IMR-90 (cell line): ENCODE measurements around the gene KCTD19. TPM values are rescaled to one million over a fixed set of nuclear protein-coding genes. Genes with fewer than 3 reads are reported as not detected.

ENCODE experiments used
- ATAC-seq: fragments of 200-7000 bp; cut with Tn5 transposase; 2 replicates; pipeline ENCODE4 v1.9.1; 2020; ENCODE audit warnings: low read depth, mild to moderate bottlenecking, moderate library complexity
- BruUV-seq: library from RNA; stranded (reverse); fragments of 400-500 nt; replicated peaks from 2 replicates; lab custom pipeline; 2021; lab: Mats Ljungman, UMichigan
- CTCF ChIA-PET: fragments of 300-600 bp; formaldehyde crosslinking; extraction: SDS; loops from one replicate; lab custom pipeline; 2021; ENCODE audit warnings: antibody characterized with exemption; lab: Yijun Ruan, JAX
- POLR2A ChIA-PET: fragments of 300-600 bp; sonication (Branson Sonifier 250); formaldehyde crosslinking; loops from one replicate; lab custom pipeline; 2022; ENCODE audit warnings: antibody characterized with exemption; ENCODE audit not compliant: unreplicated experiment; lab: Charles Lee
- DNase-seq: peaks from one replicate; pipeline ENCODE4 v3.0.0; 2013
- H2AFZ ChIP-seq: replicated peaks from 2 replicates; pipeline ENCODE3; 2013; ENCODE audit warnings: low read length, mild to moderate bottlenecking; ENCODE audit not compliant: poor library complexity
- H2AK5ac ChIP-seq: 2 replicates; pipeline ENCODE4 v1.6.1; 2013; ENCODE audit warnings: low read depth, low read length, inconsistent platforms
- H2AK9ac ChIP-seq: replicated peaks from 2 replicates; pipeline ENCODE3; 2013; ENCODE audit warnings: mild to moderate bottlenecking, low read depth, low read length, moderate library complexity; ENCODE audit not compliant: poor library complexity
- H2BK120ac ChIP-seq: 2 replicates; pipeline ENCODE4 v1.6.1; 2013; ENCODE audit warnings: low read depth, low read length, inconsistent platforms
- H2BK15ac ChIP-seq: 3 replicates; pipeline ENCODE4 v1.6.1; 2013; ENCODE audit warnings: low read depth, low read length, inconsistent platforms
- H2BK20ac ChIP-seq: 2 replicates; pipeline ENCODE4 v1.6.1; 2013; ENCODE audit warnings: low read depth, mild to moderate bottlenecking, inconsistent platforms, low read length, moderate library complexity
- H2BK5ac ChIP-seq: 2 replicates; pipeline ENCODE4 v1.6.1; 2013; ENCODE audit warnings: mild to moderate bottlenecking, low read depth, low read length, inconsistent platforms; ENCODE audit not compliant: poor library complexity, severe bottlenecking
- H3K14ac ChIP-seq: replicated peaks from 2 replicates; pipeline ENCODE4 v1.6.1; 2013; ENCODE audit warnings: low read depth, low read length, inconsistent platforms
- H3K18ac ChIP-seq: 2 replicates; pipeline ENCODE4 v1.6.1; 2013; ENCODE audit warnings: low read depth, low read length, control low read depth
- H3K23ac ChIP-seq: 2 replicates; pipeline ENCODE4 v1.6.1; 2013; ENCODE audit warnings: low read depth, low read length, inconsistent platforms
- H3K27ac ChIP-seq: 2 replicates; pipeline ENCODE4 v1.5.1; 2013; ENCODE audit warnings: mild to moderate bottlenecking, control low read depth, low read length; ENCODE audit not compliant: insufficient read depth
- H3K27me3 ChIP-seq: 2 replicates; pipeline ENCODE4 v1.6.1; 2013; ENCODE audit warnings: low read length; ENCODE audit not compliant: control insufficient read depth, insufficient read depth
- H3K36me3 ChIP-seq: 2 replicates; pipeline ENCODE4 v1.6.1; 2013; ENCODE audit warnings: low read length, mixed read lengths; ENCODE audit not compliant: control insufficient read depth, insufficient read depth
- H3K4ac ChIP-seq: 2 replicates; pipeline ENCODE4 v1.6.1; 2013; ENCODE audit warnings: low read depth, low read length, inconsistent platforms
- H3K4me1 ChIP-seq: 2 replicates; pipeline ENCODE4 v1.6.1; 2013; ENCODE audit warnings: low read length, mixed read lengths; ENCODE audit not compliant: control insufficient read depth, insufficient read depth
- H3K4me2 ChIP-seq: 2 replicates; pipeline ENCODE4 v1.6.1; 2013; ENCODE audit warnings: low read depth, mild to moderate bottlenecking, control low read depth, low read length, moderate library complexity
- H3K4me3 ChIP-seq: 2 replicates; pipeline ENCODE4 v1.5.1; 2013; ENCODE audit warnings: low read depth, mild to moderate bottlenecking, control low read depth, low read length, moderate library complexity; ENCODE audit not compliant: insufficient read depth
- H3K56ac ChIP-seq: 2 replicates; pipeline ENCODE4 v1.6.1; 2013; ENCODE audit warnings: low read length, inconsistent platforms; ENCODE audit not compliant: insufficient read depth; ENCODE audit errors: extremely low read depth
- H3K79me1 ChIP-seq, 2 experiments: 2 replicates each; pipeline ENCODE4 v1.6.1; 2013; ENCODE audit warnings: low read length in 2 of 2, inconsistent platforms in 1 of 2, low read depth in 1 of 2
- H3K9ac ChIP-seq: 2 replicates; pipeline ENCODE4 v1.6.1; 2013; ENCODE audit warnings: low read depth, low read length, control low read depth
- H3K9me1 ChIP-seq: 2 replicates; pipeline ENCODE4 v1.6.1; 2013; ENCODE audit warnings: low read length, inconsistent platforms; ENCODE audit not compliant: insufficient read depth
- H3K9me3 ChIP-seq: 2 replicates; pipeline ENCODE4 v1.6.1; 2013; ENCODE audit warnings: low read length; ENCODE audit not compliant: control insufficient read depth, insufficient read depth
- H4K20me1 ChIP-seq: 2 replicates; pipeline ENCODE4 v1.6.1; 2013; ENCODE audit warnings: low read length, inconsistent platforms; ENCODE audit not compliant: insufficient read depth
- H4K5ac ChIP-seq: 2 replicates; pipeline ENCODE4 v1.6.1; 2013; ENCODE audit warnings: mild to moderate bottlenecking, low read depth, low read length, control low read depth
- H4K8ac ChIP-seq, 2 experiments: 2 replicates each; pipeline ENCODE4 v1.6.1; 2013; ENCODE audit warnings: low read depth in 2 of 2, low read length in 2 of 2, control low read depth in 1 of 2, inconsistent platforms in 1 of 2
- H4K91ac ChIP-seq: 2 replicates; pipeline ENCODE4 v1.6.1; 2013; ENCODE audit warnings: low read depth, low read length, inconsistent platforms; ENCODE audit not compliant: insufficient read depth
- BHLHE40 ChIP-seq: fragments of 150-350 bp; IDR thresholded peaks from 2 replicates; pipeline ENCODE4 v1.6.1; 2016; ENCODE audit warnings: mild to moderate bottlenecking, low read depth, low read length
- CEBPB ChIP-seq: IDR thresholded peaks from 2 replicates; pipeline ENCODE4 v1.6.1; 2012; ENCODE audit warnings: low read depth, low read length, improper control_type of control experiment
- CHD1 ChIP-seq: IDR thresholded peaks from 2 replicates; pipeline ENCODE4 v1.6.1; 2012; ENCODE audit warnings: low read depth, low read length, improper control_type of control experiment
- CTCF ChIP-seq: conservative IDR thresholded peaks from 2 replicates; pipeline ENCODE4 v1.5.1; 2012; ENCODE audit warnings: mild to moderate bottlenecking, low read depth, low read length, improper control_type of control experiment
- MAFK ChIP-seq: IDR thresholded peaks from 2 replicates; pipeline ENCODE4 v1.6.1; 2012; ENCODE audit warnings: low read depth, low read length, improper control_type of control experiment
- MAZ ChIP-seq: IDR thresholded peaks from 2 replicates; pipeline ENCODE4 v1.6.1; 2012; ENCODE audit warnings: low read depth, mild to moderate bottlenecking, low read length, improper control_type of control experiment, moderate library complexity, borderline replicate concordance
- MXI1 ChIP-seq: IDR thresholded peaks from 2 replicates; pipeline ENCODE4 v1.6.1; 2012; ENCODE audit warnings: low read depth, mild to moderate bottlenecking, low read length, moderate library complexity, borderline replicate concordance
- NFE2L2 ChIP-seq: fragments of 150-350 bp; IDR thresholded peaks from 2 replicates; pipeline ENCODE4 v1.6.1; 2016; ENCODE audit warnings: low read depth, mild to moderate bottlenecking, low read length
- POLR2A ChIP-seq: IDR thresholded peaks from 2 replicates; pipeline ENCODE4 v1.6.1; 2012; ENCODE audit warnings: mild to moderate bottlenecking, low read depth, low read length
- RAD21 ChIP-seq: IDR thresholded peaks from 2 replicates; pipeline ENCODE4 v1.6.1; 2012; ENCODE audit warnings: low read length, improper control_type of control experiment
- RFX5 ChIP-seq: IDR thresholded peaks from 2 replicates; pipeline ENCODE4 v1.8.0; 2012; ENCODE audit warnings: low read depth, mild to moderate bottlenecking, low read length, moderate library complexity
- SMC3 ChIP-seq: fragments of 150-350 bp; IDR thresholded peaks from 2 replicates; pipeline ENCODE4 v1.6.1; 2016; ENCODE audit warnings: low read depth, mild to moderate bottlenecking, antibody characterized with exemption, low read length, moderate library complexity
- USF2 ChIP-seq: fragments of 150-350 bp; IDR thresholded peaks from 2 replicates; pipeline ENCODE4 v1.6.1; 2017; ENCODE audit warnings: mild to moderate bottlenecking, antibody characterized with exemption, low read length, low read depth
- WGBS, 2 experiments: methylation state at CpG; one replicate each; pipeline versions ENCODE4 v1.1.5 to v1.1.7; 2013; ENCODE audit warnings: missing lambda C conversion rate in 2 of 2; ENCODE audit not compliant: insufficient read length in 1 of 2; ENCODE audit errors: extremely low coverage in 2 of 2; 5-methylcytosine and 5-hydroxymethylcytosine counted together
- dilution Hi-C: fragments of 300-500 bp; cut with HindIII; formaldehyde crosslinking; loops from one replicate; pipeline ENCODE4 v1.14.3; 2018; ENCODE audit warnings: low sequenced_read_pairs; ENCODE audit not compliant: unreplicated experiment
- in situ Hi-C: fragments of 300-500 bp; cut with MboI; formaldehyde crosslinking; loops from 3 replicates; pipeline ENCODE4 v1.14.3; 2019; ENCODE audit warnings: low sequenced_read_pairs, inconsistent platforms, mixed read lengths
- intact Hi-C: fragments of 100-400 bp; cut with micrococcal nuclease; formaldehyde crosslinking; loops from 2 replicates; pipeline ENCODE4 v1.10.0; 2022
- polyA plus RNA-seq, 3 experiments: library from polyadenylated mRNA; depleted of rRNA; stranded (reverse); fragments of >200 nt; gene quantifications; 2 replicates each; pipeline ENCODE4 v1.2.3, GENCODE V29; 2012; ENCODE audit warnings: low replicate concordance in 1 of 3
- total RNA-seq: library from RNA; depleted of rRNA; stranded (reverse); fragments of >200 nt; gene quantifications from 2 replicates; pipeline ENCODE4 v1.2.3, GENCODE V29; 2012

Gene KCTD19
- total and polyA plus RNA-seq, 2 of the 4 experiments (the other 2 are of a cell fraction): under 0.01 to 0.07 TPM

- Histone ChIP-seq H3K4ac (no peak overlapping the region), H2AK5ac (no peak overlapping the region), H3K36me3 (peaks cover 18% of the 10 kb centered on the region), H3K23ac (no peak overlapping the region), H3K79me1 (peaks cover 0 to 3% of the 10 kb centered on the region in 2 experiments; a peak in 2 of 4 replicates), H2BK20ac (no peak overlapping the region), H3K4me2 (no peak overlapping the region), H3K9ac (no peak overlapping the region), H3K56ac (no peak overlapping the region), H3K4me3 (no peak overlapping the region), H4K20me1 (no peaks in the 10 kb centered on the region), H3K9me1 (no peaks in the 10 kb centered on the region), H3K9me3 (no peaks in the 10 kb centered on the region), H2AK9ac (no peak overlapping the region), H3K27ac (no peak overlapping the region), H3K18ac (no peak overlapping the region), H3K4me1 (peaks cover under 1% of the 10 kb centered on the region), H4K91ac (no peak overlapping the region), H2BK120ac (no peak overlapping the region), H3K14ac (no peak overlapping the region), H2BK5ac (no peak overlapping the region), H2AFZ (no peak overlapping the region), H4K8ac (no peak overlapping the region), H3K27me3 (no peaks in the 10 kb centered on the region), H2BK15ac (no peak overlapping the region), H4K5ac (no peak overlapping the region)
- TF ChIP-seq USF2 (no peak), RAD21 (no peak), MXI1 (no peak), CTCF (no peak), CEBPB (no peak), POLR2A (no peak), RFX5 (no peak), CHD1 (no peak), MAZ (no peak), SMC3 (no peak), MAFK (no peak), NFE2L2 (no peak), BHLHE40 (no peak)
- ChIA-PET POLR2A (no interaction called here), CTCF (no interaction called here)
- WGBS, 2 experiments: 92% methylated on average over 16 of the region's 18 CpGs; no CpG with 5 or more reads in 1 of the 2 experiments
- no peak for DNase-seq
- intact Hi-C loops (no loop called here), in situ Hi-C loops (loop anchor here (10.0 kb wide), 1 partner anchor 200 kb away; no protein-coding TSS in a partner anchor), dilution Hi-C loops (no loop called here)
- BruUV-seq: no TSS peak
- no peak for ATAC-seq
Observed at GRCh38 chr16:67254801-67255552, 71.6 kb downstream of the KCTD19 start.
